ENCODE measurements around the gene ANXA4. TPM values are rescaled to one million over a fixed set of nuclear protein-coding genes. Genes with fewer than 3 reads are reported as not detected.

ANXA4 gene
- polyA plus RNA-seq, 1 experiment: 133 TPM

- ChIA-PET CTCF (interaction anchor here (0.7 to 2.4 kb wide), 8 partner anchors 9 to 531 kb away, joined by 3 to 12 read pairs (median 3); partner anchors contain the start of gene NFU1), POLR2A (interaction anchor here (0.6 kb wide), 2 partner anchors 21 to 23 kb away, joined by 5 read pairs; no protein-coding TSS in a partner anchor)
- no peak for TF ChIP-seq CTCF (IDR thresholded peaks at IDR 0.05; ENCODE audit: insufficient read depth, low read depth, low read length)
- H3K4me3 ChIP-seq (ENCODE audit: low read depth, low read length): no peak overlapping the region
- no peak for DNase-seq (ENCODE audit: low read depth)
- no peaks in the 10 kb centered on the region for H3K27me3 ChIP-seq (ENCODE audit: control insufficient read depth, insufficient read depth, low read length)
- no peaks in the 10 kb centered on the region for H3K36me3 ChIP-seq (ENCODE audit: control insufficient read depth, insufficient read depth, low read length)
Observed at GRCh38 chr2:69715964-69716363, 26.0 kb upstream of the ANXA4 start.

DNA sequence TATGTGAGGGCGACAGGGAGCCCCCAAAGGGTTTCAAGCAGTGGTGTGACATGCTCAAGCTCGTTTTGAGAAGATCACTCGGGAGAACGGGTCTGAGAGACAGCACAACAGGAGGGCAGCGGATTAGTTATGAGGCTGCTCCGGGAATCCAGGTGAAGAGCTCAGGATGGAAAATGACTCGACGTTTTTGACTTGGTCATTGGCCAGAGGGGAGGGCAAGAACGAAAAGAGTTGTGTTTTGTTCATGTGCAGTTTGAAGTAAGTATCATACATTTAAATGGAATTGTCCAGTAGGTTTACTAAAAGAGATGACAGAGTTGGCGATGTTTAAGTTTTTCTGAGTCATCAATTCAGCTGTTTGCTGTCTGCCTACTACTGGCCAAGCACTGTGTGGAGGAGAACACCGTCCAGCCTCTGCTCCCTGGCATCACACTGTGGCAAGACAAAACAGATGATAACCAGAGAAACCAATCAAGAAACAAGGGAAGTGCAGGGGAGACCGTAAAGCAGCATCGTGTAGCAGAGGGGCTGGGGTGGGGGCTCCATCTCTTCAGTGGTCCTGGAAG is 25.3 kb upstream of the ANXA4 start:
- POLR2A ChIA-PET: interaction anchor here (0.6 kb wide), 2 partner anchors 22 to 23 kb away, joined by 5 read pairs; no protein-coding TSS in a partner anchor

GRCh38 chr2:69717186-69717585 is 24.7 kb upstream of the ANXA4 start:
- TF ChIP-seq CTCF (IDR thresholded peaks at IDR 0.05; ENCODE audit: insufficient read depth, low read depth, low read length): no peak
- DNase-seq (ENCODE audit: low read depth): no peak
- H3K36me3 ChIP-seq (ENCODE audit: control insufficient read depth, insufficient read depth, low read length): no peaks in the 10 kb centered on the region
- ChIA-PET CTCF (interaction anchor here (0.7 to 2.4 kb wide), 6 partner anchors 8 to 207 kb away, joined by 3 to 12 read pairs (median 3); no protein-coding TSS in a partner anchor), POLR2A (interaction anchor here (0.6 kb wide), 1 partner anchor 128 kb away, joined by 3 read pairs; no protein-coding TSS in a partner anchor)
- no peaks in the 10 kb centered on the region for H3K27me3 ChIP-seq (ENCODE audit: control insufficient read depth, insufficient read depth, low read length)
- no peak overlapping the region for H3K4me3 ChIP-seq (ENCODE audit: low read depth, low read length)

More for the DNA sequence above, 25.3 kb upstream of the ANXA4 start:
- H3K36me3 ChIP-seq (ENCODE audit: control insufficient read depth, insufficient read depth, low read length): no peaks in the 10 kb centered on the region
- no peaks in the 10 kb centered on the region for H3K27me3 ChIP-seq (ENCODE audit: control insufficient read depth, insufficient read depth, low read length)
- DNase-seq (ENCODE audit: low read depth): no peak
- H3K4me3 ChIP-seq (ENCODE audit: low read depth, low read length): no peak overlapping the region
- CTCF ChIA-PET: interaction anchor here (0.7 to 2.4 kb wide), 10 partner anchors 8 to 530 kb away, joined by 3 to 12 read pairs (median 3); partner anchors contain the start of gene NFU1
- no peak for TF ChIP-seq CTCF (IDR thresholded peaks at IDR 0.05; ENCODE audit: insufficient read depth, low read depth, low read length)

GRCh38 chr2:69717861-69718273 is 24.1 kb upstream of the ANXA4 start:
- no peak for DNase-seq (ENCODE audit: low read depth)
- Histone ChIP-seq H3K36me3 (ENCODE audit: control insufficient read depth, insufficient read depth, low read length) (no peaks in the 10 kb centered on the region), H3K4me3 (ENCODE audit: low read depth, low read length) (no peak overlapping the region), H3K27me3 (ENCODE audit: control insufficient read depth, insufficient read depth, low read length) (no peaks in the 10 kb centered on the region)
- TF ChIP-seq CTCF (IDR thresholded peaks at IDR 0.05; ENCODE audit: insufficient read depth, low read depth, low read length): no peak
- POLR2A ChIA-PET: no interaction called here
- CTCF ChIA-PET: interaction anchor here (1.0 kb wide), 1 partner anchor 99 kb away, joined by 3 read pairs; no protein-coding TSS in a partner anchor

GRCh38 chr2:69718338-69718965 is 23.5 kb upstream of the ANXA4 start:
- DNase-seq (ENCODE audit: low read depth): no peak
- POLR2A ChIA-PET: no interaction called here
- no peak overlapping the region for H3K4me3 ChIP-seq (ENCODE audit: low read depth, low read length)
- H3K36me3 ChIP-seq (ENCODE audit: control insufficient read depth, insufficient read depth, low read length): no peaks in the 10 kb centered on the region
- no peaks in the 10 kb centered on the region for H3K27me3 ChIP-seq (ENCODE audit: control insufficient read depth, insufficient read depth, low read length)
- CTCF ChIA-PET: interaction anchor here (1.0 to 3.0 kb wide), 3 partner anchors 98 to 153 kb away, joined by 3 to 23 read pairs (median 3); no protein-coding TSS in a partner anchor
- no peak for TF ChIP-seq CTCF (IDR thresholded peaks at IDR 0.05; ENCODE audit: insufficient read depth, low read depth, low read length)
